HPDE6-E6E7 (cell line): ENCODE results near the gene BRD2.
"Not testable (repeated sequence)": the region's sequence is repeated elsewhere in the genome, so short reads cannot be mapped to it uniquely, and the experiment has no call there.

ENCODE experiments used
- DNase-seq: peaks from one replicate; pipeline ENCODE4 v3.0.0; 2011; ENCODE audit warnings: missing footprints; ENCODE audit errors: extremely low spot score

The BRD2 gene

GRCh38 chr6:32968093-32968866, at the start of gene BRD2:
Gene BRD2, plus strand, starts transcription at chr6:32968594. Its CDS starts 4,305 bp downstream, at chr6:32972899.
- peak; percentile 89 for DNase-seq

- no peak for DNase-seq
These were observed 47.7 kb upstream of the BRD2 start for GRCh38 chr6:32920715-32921114.

- no peak for DNase-seq
These were observed 46.3 kb upstream of the BRD2 start for GRCh38 chr6:32922083-32922482.

DNA sequence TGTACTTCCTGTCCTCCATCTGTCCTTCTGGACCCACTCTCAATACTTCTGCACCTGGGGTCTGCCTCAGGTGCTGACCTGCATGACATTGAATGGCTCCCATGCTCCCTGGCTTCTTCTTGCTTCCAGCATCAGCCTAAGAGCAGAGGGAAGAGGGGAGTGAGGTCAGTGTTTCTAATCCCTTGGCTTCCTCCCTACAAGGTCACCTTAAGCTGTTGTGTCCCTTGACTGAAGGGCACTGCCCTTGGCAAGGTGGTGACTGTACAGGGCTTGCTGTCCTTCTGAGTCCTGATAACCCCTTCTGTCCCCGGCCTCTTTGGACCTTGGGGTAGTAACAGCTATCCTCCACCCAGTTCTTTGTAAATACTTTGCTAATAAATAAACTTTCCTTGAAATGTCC, 37.2 kb upstream of the BRD2 start:
- no peak for DNase-seq

DNA sequence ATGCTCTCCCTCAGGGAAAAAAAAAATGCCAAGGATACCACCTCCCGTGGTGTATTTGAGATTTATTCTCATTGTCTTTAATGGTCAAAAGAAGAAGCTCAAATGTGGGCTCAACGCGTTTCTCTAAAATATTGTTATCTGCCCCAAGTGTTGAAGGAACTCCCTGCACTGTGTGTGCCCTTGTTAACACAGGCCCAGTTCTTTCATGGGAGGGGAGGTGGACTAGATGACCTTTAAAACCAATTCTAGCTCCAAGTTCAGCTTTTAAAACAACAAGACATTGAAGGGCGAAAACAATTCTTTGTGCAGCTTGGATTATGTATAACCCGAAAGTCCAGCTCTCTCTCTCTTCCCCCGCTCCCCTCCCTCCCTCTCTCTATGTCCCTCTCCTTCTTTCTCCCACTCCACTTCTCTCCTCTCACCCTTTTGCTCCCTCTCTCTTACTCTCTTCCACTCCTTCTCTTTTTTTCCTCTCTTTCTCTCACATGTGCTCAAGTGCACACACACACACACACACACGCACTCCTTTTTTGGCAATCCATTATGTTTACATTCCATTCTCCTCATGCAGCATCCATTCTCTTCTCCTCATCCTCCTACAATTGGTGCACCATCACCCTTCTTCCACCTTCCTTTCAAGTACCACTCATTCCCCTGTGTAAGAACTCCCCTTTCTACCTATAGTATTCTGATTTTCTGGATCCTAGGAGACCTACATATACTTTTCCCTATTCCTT, 36.1 kb upstream of the BRD2 start:
- DNase-seq, result no peak

GRCh38 chr6:32933661-32934085, 34.7 kb upstream of the BRD2 start:
- DNase-seq, result peak; percentile 77

DNA sequence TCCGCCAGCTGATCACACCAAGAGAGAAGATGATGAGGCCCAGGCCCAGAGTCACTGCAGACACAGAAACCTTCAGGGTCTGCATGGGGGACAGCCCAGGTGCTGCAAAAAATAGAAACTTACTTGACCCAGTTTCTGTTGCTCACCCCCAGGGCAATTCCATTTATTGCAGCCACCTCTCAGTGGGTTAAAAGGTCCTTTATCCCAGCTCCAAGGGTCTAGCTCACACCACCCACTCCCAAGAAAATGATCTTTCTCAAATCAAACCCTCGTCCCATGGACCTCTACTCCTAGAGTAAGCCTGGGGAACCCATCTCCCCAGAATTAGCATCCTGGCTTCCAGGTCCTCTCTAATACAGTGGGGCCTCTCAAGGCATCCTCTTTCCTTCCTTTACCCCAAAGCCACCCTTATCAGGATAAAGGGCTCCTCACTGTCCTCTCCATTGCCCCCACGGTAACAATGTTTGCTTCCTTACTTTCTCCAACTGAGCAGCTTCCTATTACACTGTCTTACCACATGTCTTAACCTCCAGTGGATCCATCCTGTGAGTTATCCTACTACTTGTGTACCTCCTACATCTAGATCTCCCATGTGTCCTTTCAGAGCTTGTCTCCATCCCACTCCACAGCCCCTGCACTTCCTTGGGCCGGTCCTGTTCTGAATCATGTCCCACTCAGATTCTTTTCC, 32.7 kb upstream of the BRD2 start:
- DNase-seq, result no peak

DNA sequence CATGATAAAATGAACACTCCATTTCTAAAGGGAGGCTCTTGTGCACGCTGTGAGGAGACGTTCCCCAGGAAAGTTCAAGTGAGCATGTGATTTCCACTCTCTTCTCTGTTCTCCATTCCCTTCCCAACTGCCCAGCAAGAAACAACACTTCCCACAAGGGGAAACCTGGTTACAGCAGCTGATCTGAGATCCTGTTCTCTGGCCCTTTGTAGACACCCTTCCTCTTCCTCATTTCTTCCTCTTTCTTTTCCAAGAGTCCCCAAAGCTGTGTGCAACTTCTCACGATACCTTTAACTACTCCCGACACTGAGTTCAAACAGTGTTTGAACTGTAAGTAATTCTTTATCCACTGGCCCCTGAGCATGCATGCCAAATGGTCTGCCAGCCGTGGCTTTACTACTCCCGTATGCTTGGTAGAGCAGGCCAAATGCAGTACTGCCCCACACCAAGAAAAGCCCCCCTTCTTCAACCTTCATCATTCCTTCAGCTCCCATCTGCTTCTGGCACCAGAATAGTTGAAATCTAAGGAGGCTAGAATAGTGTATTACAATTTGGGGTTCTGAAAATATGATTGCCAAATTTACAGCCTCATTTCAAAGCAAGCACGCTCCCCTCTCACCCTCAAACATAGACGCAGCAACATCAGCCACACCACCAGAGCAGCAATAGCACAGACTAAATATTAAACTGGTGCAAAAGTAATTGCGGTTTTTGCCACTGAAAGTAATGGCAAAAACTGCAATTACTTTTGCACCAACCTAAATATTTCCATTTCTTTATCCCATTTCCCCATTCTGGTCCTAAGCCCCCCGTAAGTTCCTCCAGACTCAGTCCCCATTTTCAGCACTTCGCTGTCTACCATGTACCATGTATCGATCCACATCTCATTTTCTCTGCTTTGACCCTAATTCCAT, 31.9 kb upstream of the BRD2 start:
- DNase-seq, result no peak

DNA sequence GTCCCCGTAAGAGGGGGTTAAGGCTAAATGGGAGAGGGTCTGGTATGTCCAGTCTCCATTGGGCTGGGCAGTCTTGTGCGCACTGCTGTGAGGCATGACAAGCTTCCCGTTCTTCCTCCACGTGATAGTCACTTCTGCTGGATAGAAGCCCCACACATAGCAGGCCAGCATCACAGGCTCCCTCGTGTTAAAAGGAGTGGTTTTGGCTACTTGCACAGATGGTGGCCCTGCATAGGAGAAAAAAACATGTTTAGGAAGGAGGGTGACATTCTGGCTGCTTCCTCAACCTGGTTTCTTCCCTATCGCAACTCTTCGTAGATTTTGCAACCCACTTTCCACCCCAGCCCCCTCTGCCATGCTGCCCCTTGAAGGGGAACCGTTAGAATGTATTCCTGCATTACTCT, 31.2 kb upstream of the BRD2 start:
- no peak for DNase-seq

- DNase-seq, result no peak
These were observed 29.9 kb upstream of the BRD2 start for GRCh38 chr6:32938494-32938893.

GRCh38 chr6:32940656-32941213, 27.7 kb upstream of the BRD2 start, which contains the start of gene HLA-DMB:
Gene HLA-DMB, minus strand, starts transcription at chr6:32941028. Its CDS starts 221 bp downstream, at chr6:32940807.
- DNase-seq, result peak; percentile 93

DNA sequence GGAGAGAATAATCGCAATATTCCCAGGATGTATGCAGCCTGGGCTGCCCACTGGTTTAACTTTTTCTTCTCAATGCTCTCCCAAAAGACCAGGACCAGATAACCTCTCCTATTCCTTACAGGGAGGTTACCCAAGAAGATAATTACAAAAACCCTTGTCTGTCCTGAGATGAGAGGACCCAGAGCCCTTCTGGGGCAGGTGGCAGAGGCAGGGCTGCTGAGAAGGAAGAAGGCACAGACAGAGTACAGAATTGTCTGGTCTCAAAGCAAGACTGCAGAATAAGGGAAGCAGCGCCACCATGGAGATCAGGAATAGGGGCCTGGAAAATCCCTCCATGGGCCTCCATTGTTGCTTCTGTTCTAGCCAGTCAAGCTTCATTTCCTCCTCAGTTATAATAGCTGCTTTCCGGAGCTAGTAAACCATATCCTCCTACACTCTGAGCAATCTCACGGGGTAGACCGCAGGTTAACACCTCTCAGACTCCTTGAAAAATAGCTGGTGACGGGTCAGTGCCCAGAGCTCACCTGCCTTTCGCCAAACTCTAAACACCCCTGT, 27.1 kb upstream of the BRD2 start:
- no peak for DNase-seq

GRCh38 chr6:32942555-32943123, 25.8 kb upstream of the BRD2 start:
- DNase-seq, result not testable (repeated sequence)

DNA sequence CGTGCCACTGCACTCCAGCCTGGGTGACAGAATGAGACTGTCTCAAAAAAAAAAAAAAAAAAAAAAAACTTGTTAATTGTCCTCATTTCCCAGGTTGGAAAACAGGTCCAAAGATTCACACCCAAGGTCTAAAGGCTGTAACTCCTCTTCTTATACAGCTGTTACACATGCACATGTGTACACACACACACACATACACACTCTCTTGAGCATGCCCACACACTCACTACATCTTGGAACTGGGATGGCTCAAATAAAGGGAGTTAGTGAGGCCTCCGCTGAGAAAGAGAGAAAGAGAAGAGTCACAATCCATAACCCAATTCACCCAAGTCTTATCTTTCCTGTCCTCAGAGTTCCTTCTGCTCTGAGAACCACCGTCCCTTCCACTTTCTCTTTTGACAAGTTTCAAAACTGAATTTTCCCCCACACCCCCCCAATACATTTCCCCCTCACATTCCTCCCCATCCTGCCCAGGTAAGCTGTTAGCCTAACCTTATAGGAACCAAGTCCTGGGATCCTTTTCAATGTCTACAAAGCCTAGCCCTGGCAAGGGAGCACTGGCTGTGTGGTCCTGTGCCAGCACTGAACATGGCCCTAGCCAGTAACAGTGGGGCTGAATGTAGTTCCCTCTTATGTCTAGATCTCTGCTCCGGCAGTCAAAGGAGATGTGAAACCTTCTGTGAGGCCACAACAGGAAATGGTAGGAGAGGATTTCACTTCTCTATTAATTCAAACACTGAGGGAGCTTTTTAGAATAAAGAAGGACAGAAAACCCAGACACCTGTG, 24.3 kb upstream of the BRD2 start:
- DNase-seq, result no peak

DNA sequence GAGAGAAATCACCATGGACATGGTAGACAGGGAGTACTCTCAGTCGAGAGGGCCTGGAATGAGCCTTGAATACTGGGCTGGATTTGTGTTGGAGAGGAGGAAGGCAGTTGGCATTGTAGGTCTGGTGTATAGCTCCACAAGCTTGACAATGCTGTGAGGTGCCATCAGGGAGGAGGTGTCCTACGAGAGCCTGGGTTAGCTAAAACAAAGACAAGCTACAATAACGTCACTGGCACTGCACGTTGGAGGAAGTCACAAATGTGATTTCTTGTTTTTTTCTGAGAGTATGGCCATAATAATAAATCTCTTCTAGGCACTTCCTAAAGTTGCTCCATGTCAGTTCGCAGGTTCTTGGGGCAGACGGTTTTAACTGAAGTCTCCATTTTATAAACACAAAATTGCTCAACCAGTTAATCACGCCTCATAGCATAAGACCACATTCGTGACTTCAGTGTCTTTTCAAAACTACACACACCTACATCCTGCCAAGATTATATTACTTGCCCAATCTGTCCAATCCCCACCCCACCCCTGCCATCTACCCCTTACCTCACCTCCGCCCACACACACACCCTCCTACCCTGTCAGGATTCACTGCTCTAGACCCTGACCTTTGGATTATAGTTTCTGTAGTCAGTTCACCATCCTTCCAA, 23.2 kb upstream of the BRD2 start:
- no peak for DNase-seq

- no peak for DNase-seq
These were observed 22.4 kb upstream of the BRD2 start for GRCh38 chr6:32945953-32946352.

DNA sequence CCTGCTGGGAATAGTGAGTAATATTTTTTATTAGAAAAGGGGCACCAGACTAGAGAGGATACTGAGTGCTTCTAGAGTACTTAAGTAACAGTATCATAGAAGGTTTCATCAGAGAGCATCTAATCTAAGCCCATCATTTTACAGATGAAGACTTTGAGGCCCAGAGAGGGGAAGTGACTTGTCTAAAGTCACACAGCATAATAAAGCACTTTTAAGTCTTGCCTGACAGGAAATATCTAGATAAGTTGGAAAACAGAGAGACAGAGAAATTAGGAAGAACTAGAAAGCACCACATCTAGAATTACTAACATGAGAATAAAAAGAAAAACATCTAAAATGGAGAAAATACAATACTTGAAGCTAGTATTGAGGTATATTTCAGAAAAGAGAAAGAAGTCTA, 21.5 kb upstream of the BRD2 start:
- no peak for DNase-seq

GRCh38 chr6:32947552-32948465, 20.6 kb upstream of the BRD2 start:
- DNase-seq, result no peak
